Activated naive CD8-positive, alpha-beta T cell (primary cell): ENCODE measurements around the gene SPINT4.
"Not testable (repeated sequence)": the region's sequence is repeated elsewhere in the genome, so short reads cannot be mapped to it uniquely, and the experiment has no call there.

Experiments used
- H3K27ac Mint-ChIP-seq: one replicate; pipeline ENCODE4 v1.8.0; 2021; ENCODE audit warnings: mixed read lengths
- H3K27me3 Mint-ChIP-seq: one replicate; pipeline ENCODE4 v1.8.0; 2021; ENCODE audit warnings: mixed read lengths
- H3K36me3 Mint-ChIP-seq: one replicate; pipeline ENCODE4 v1.8.0; 2021; ENCODE audit warnings: mixed read lengths
- H3K4me1 Mint-ChIP-seq: one replicate; pipeline ENCODE4 v1.8.0; 2021; ENCODE audit warnings: low read depth, mixed read lengths
- H3K4me3 Mint-ChIP-seq: one replicate; pipeline ENCODE4 v1.8.0; 2021; ENCODE audit warnings: mild to moderate bottlenecking, mixed read lengths
- H3K9me3 Mint-ChIP-seq: one replicate; pipeline ENCODE4 v1.8.0; 2021; ENCODE audit warnings: low read depth, mixed read lengths

The SPINT4 gene

DNA sequence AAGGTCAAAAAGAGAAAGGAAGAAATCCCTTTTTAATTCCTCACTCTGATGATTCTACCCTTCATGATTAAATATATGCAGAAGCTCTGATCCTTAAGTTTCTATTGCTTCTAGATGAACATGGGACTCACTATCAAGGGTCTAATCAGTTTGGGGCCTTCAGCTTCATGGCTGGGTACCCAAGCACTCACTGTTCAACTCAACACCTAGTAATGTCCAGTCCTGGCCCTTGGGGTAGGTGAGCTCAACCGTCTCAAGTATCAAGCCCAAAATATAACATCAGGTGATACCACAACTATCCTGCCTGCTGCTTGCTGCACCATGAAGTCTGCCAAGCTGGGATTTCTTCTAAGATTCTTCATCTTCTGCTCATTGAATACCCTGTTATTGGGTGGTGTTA, at the start of gene SPINT4:
Gene SPINT4 (plus strand): TSS at position 301 of the 400 bp plus-strand sequence. CDS start 21 bp downstream, at position 322.
- H3K4me1 Mint-ChIP-seq: no peaks in the 10 kb centered on the region
- H3K4me3 Mint-ChIP-seq: no peak within 1 kb of the TSS
- H3K27me3 Mint-ChIP-seq: peaks cover 15% of the 10 kb centered on the region
- H3K36me3 Mint-ChIP-seq: no peaks in the 10 kb centered on the region
- H3K27ac Mint-ChIP-seq: no peak within 1 kb of the TSS
- no peaks in the 10 kb centered on the region for H3K9me3 Mint-ChIP-seq

DNA sequence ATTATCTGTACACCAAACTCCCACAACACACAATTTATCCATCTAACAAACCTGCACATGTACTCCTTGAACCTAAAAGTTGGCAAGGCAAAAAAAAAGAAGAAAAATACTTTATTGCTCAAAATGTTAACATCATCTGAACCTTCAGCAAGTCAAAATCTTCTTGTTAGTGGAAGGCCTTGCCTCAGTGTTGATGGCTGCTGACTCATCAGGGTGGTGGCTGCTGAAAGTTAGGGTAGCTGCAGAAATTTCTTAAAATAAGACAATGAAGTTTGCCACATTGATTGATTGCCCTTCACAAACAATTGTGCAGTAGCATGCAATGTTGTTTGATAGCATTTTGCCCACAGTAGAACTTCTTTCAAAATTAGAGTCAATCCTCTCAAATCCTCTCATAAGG, 49.4 kb upstream of the SPINT4 start:
- no peak overlapping the region for H3K4me3 Mint-ChIP-seq
- no peaks in the 10 kb centered on the region for H3K4me1 Mint-ChIP-seq
- H3K9me3 Mint-ChIP-seq: peaks cover 19% of the 10 kb centered on the region
- peaks cover 2% of the 10 kb centered on the region for H3K36me3 Mint-ChIP-seq
- H3K27me3 Mint-ChIP-seq: peaks cover 27% of the 10 kb centered on the region
- no peak overlapping the region for H3K27ac Mint-ChIP-seq

DNA sequence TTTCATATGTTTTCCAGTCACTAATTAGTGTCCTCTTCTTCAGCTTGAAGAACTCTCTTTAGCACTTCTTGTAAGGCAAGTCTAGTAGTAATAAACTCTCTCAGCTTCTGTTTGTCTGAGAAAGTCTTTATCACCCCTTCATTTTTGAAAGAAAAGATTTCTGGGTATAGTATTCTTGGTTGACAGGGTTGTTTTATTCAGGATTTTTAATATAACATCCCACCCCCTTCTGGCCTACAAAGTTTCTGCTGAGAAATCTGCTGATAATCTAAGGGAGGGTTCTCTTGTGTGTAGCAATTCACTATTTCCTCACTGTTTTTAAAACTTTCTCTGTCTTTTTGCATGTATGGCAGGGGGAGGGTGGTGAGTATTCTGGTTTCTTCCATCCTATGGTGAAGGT, 42.5 kb upstream of the SPINT4 start:
- Mint-ChIP-seq H3K4me3 (no peak overlapping the region), H3K27me3 (peaks cover 13% of the 10 kb centered on the region), H3K4me1 (no peaks in the 10 kb centered on the region), H3K36me3 (peaks cover 9% of the 10 kb centered on the region), H3K9me3 (peaks cover 39% of the 10 kb centered on the region), H3K27ac (no peak overlapping the region)

DNA sequence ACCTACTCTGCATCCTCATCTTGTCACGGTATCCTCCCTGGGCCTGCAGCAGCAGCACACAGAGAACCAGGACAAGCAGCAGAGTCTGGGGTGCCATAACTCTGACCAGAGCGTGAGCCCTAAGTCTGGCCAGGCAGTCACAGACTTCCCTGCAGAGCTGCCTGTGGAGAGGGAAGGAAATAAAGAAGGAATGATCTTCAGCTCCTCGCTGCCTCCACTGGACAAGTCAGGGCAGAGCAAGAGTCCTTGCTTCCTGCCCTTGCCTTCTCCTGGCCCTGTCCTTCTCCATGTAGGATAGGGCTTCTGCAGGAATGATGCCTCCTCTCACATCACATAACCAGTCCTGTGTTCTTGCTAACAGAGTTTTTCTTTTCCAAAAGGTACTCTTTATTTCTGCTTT, 36.3 kb upstream of the SPINT4 start:
- Mint-ChIP-seq H3K4me1 (no peaks in the 10 kb centered on the region), H3K27me3 (peaks cover 8% of the 10 kb centered on the region), H3K36me3 (no peaks in the 10 kb centered on the region), H3K9me3 (no peaks in the 10 kb centered on the region), H3K27ac (no peak overlapping the region), H3K4me3 (no peak overlapping the region)

DNA sequence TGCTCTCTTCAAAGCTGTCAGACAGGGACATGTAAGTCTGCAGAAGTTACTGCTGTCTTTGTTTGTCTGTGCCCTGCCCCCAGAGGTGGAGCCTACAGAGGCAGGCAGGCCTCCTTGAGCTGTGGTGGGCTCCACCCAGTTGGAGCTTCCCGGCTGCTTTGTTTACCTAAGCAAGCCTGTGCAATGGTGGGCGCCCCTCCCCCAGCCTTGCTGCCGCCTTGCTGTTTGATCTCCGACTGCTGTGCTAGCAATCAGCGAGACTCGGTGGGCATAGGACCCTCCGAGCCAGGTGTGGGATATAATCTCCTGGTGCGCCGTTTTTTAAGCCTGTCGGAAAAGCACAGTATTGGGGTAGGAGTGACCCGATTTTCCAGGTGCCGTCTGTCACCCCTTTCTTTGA, 28.8 kb upstream of the SPINT4 start:
- not testable (repeated sequence) for H3K27ac Mint-ChIP-seq, H3K4me1 Mint-ChIP-seq, H3K36me3 Mint-ChIP-seq, H3K4me3 Mint-ChIP-seq, H3K9me3 Mint-ChIP-seq
- H3K27me3 Mint-ChIP-seq: peaks cover 21% of the 10 kb centered on the region

DNA sequence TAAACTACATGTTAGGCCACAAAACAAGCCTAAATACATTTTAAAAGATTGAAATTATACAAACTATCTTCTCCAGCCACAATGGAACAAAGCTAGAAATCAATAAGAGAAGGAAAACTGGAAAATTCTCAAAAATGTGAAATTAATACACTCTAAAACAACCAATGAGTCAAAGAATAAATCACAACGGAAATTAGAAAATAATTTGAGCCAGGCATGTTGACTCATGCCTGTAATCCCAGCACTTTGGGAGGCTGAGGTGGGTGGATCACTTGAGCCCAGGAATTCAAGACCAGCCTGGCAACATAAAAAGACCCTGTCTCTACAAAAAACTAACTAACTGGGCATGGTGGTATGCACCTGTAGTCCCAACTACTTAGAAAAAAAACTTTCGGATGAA, 26.7 kb upstream of the SPINT4 start:
- Mint-ChIP-seq H3K36me3 (peaks cover 3% of the 10 kb centered on the region), H3K4me3 (no peak overlapping the region), H3K27me3 (peaks cover 20% of the 10 kb centered on the region), H3K9me3 (no peaks in the 10 kb centered on the region), H3K27ac (no peak overlapping the region), H3K4me1 (no peaks in the 10 kb centered on the region)

DNA sequence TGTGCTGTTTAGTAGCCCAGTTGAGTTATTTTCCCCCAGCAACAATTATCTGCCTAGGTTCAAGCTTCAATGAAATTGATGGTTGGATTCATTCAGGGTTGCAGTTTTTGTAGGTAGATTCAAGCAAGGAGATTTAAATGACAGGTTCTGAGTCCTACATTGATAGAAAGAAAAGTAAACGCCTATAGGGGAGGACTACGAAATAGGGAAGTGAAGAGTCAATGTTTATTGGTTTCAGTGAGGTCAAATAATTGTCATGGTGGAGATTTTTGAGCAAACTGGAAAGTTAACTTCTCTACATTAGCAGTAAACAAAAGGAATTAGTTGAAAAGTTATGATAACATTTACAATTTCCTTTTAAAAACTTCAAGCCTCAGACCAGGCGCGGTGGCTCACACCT, 21.0 kb upstream of the SPINT4 start:
- Mint-ChIP-seq H3K4me1 (no peaks in the 10 kb centered on the region), H3K4me3 (no peak overlapping the region), H3K27ac (no peak overlapping the region), H3K9me3 (no peaks in the 10 kb centered on the region), H3K27me3 (peaks cover 14% of the 10 kb centered on the region), H3K36me3 (no peaks in the 10 kb centered on the region)

DNA sequence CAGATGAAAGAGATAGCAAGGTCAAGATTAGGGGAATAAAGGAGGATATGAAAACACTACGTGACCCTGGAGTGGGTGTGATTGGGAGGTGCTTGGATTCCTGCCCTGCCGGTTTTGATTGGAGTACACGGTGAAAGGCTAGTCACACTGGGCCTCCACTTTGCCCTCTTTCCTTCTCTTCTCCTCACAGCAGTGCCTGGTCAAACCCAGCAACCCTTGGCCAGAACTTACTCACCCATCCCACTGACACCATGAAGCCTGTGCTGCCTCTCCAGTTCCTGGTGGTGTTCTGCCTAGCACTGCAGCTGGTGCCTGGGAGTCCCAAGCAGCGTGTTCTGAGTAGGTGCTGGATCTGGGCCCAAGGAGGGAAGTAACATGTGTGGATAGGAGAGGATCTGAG, 20.3 kb upstream of the SPINT4 start, which contains the start of gene WFDC13:
Gene WFDC13 (plus strand): TSS at position 166 of the 400 bp plus-strand sequence. CDS start 86 bp downstream, at position 252.
- Mint-ChIP-seq H3K36me3 (no peaks in the 10 kb centered on the region), H3K9me3 (no peaks in the 10 kb centered on the region), H3K4me3 (no peak within 1 kb of the TSS), H3K27me3 (peaks cover 12% of the 10 kb centered on the region), H3K4me1 (no peaks in the 10 kb centered on the region), H3K27ac (no peak within 1 kb of the TSS)

DNA sequence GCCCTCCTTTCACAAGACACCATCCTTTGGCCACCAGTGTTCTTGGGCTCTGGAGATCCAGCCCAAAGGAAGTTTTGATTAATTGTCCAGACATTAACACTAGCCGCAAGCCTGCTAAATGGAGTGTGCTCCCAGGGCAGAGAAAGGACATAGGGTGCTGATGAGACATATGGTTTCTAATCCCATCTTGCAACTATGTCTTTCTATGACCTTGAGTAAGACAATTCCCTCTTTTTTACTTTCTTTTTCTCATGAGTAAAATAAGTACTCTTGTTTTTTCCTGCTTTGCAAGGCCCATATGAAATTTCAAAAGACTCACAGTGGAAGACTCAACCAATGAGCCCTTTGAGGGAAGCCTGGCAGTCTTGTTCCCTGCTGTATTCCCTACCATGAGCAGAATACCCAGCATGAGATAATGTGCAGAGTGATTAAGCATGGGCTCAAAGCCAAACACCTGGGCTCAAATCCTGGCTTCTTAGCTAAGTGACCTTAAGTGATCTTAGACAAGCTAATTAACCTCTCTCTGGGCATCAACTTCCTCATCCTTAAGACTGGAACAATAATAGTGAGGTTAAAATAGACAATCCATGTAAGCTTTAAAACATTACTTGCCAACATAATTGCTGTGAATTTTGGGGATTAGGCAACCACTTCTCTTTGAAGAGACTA, 17.0 kb upstream of the SPINT4 start, which contains the start of gene WFDC10B:
Gene WFDC10B (minus strand): TSS at position 51 of the 669 bp plus-strand sequence. CDS start 19,027 bp downstream, outside the sequence.
- Mint-ChIP-seq H3K27me3 (peaks cover 19% of the 10 kb centered on the region), H3K4me3 (no peak within 1 kb of the TSS), H3K27ac (no peak within 1 kb of the TSS), H3K4me1 (no peaks in the 10 kb centered on the region), H3K36me3 (no peaks in the 10 kb centered on the region), H3K9me3 (no peaks in the 10 kb centered on the region)

DNA sequence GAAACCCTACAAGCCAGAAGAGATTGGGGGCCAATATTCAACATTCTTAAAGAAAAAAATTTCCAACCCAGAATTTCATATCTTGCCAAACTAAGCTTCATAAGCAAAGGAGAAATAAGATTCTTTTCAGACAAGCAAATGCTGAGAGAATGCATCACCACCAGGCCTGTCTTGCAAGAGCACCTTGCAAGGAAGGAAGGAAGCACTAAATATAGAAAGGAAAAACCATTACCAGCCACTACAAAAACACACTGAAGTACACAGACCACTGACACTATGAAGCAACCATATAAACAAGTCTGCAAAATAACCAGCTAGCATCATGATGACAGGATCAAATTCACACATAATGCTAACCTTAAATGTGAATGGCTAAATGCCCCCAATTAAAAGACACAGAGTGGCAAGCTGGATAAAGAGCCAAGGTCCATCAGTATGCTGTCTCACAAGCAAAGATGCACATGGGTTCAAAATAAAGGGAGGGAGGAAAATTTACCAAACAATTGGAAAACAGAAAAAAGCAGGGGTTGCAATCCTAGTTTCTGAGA, 5.9 kb upstream of the SPINT4 start:
- H3K9me3 Mint-ChIP-seq, H3K4me3 Mint-ChIP-seq, H3K27me3 Mint-ChIP-seq, H3K27ac Mint-ChIP-seq, H3K4me1 Mint-ChIP-seq, H3K36me3 Mint-ChIP-seq: not testable (repeated sequence)

DNA sequence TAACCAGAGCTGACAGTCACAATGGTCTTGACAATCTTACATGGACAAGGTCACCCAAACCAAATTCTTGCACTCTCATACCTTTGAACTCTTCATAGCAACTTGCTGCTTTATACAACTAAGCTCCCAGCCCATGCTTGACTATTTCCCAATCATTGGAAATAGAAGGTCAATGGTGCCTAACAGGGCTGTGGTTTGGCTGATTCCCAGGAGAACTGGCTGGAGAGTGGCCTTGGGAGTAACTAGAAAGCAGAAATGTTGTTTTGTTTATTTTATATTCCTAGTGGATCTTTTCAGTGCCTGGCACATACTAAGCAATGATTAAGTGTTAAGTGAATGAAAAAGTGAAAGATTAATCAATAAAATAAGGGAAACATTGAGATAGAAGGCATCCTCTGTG, 3.0 kb downstream of the SPINT4 start:
- no peaks in the 10 kb centered on the region for H3K4me1 Mint-ChIP-seq
- no peaks in the 10 kb centered on the region for H3K9me3 Mint-ChIP-seq
- H3K27ac Mint-ChIP-seq: no peak overlapping the region
- H3K36me3 Mint-ChIP-seq: no peaks in the 10 kb centered on the region
- peaks cover 11% of the 10 kb centered on the region for H3K27me3 Mint-ChIP-seq
- H3K4me3 Mint-ChIP-seq: no peak overlapping the region

DNA sequence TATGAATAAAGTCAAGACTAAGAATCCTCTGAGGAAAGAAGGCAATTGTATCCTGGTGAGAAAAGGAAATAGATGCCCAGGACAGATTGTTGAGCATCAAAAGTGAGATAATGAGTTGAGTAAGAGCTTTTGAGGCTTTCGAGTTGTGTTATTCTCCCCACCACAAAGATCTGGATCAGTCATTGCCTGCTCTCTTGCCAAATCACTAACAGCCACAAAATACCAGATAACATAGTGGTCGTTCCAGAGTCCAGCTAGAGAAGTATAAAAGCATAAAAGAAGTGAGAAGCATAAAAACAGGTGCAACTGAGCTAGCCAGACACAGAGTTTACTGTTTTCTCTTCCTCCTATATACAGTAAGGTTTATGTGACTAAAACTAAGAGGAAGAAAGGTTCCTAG, 4.9 kb downstream of the SPINT4 start:
- no peaks in the 10 kb centered on the region for H3K4me1 Mint-ChIP-seq
- peaks cover 2% of the 10 kb centered on the region for H3K36me3 Mint-ChIP-seq
- H3K4me3 Mint-ChIP-seq: no peak overlapping the region
- peaks cover 8% of the 10 kb centered on the region for H3K9me3 Mint-ChIP-seq
- peaks cover 13% of the 10 kb centered on the region for H3K27me3 Mint-ChIP-seq
- H3K27ac Mint-ChIP-seq: no peak overlapping the region

DNA sequence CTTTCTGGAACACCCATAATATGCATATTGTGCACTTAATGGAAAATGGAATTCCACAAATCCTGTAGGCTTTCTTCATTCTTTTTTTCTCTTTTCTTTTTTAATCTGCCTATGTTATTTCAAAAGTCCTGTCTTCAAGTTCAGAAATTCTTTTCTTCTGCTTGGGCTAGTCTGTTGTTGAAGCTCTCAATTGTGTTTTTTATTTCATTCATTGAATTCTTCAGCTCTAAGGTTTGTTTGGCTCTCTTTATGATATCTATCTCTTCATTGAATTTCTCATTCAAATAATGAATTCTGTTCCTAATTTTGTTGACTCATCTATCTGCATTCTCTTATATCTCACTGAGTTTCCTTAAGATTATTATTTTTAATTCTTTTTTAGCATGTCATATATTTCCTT, 10.1 kb downstream of the SPINT4 start:
- peaks cover 11% of the 10 kb centered on the region for H3K36me3 Mint-ChIP-seq
- H3K4me3 Mint-ChIP-seq: no peak overlapping the region
- peaks cover 14% of the 10 kb centered on the region for H3K9me3 Mint-ChIP-seq
- H3K27me3 Mint-ChIP-seq: peaks cover 22% of the 10 kb centered on the region
- no peaks in the 10 kb centered on the region for H3K4me1 Mint-ChIP-seq
- no peak overlapping the region for H3K27ac Mint-ChIP-seq

DNA sequence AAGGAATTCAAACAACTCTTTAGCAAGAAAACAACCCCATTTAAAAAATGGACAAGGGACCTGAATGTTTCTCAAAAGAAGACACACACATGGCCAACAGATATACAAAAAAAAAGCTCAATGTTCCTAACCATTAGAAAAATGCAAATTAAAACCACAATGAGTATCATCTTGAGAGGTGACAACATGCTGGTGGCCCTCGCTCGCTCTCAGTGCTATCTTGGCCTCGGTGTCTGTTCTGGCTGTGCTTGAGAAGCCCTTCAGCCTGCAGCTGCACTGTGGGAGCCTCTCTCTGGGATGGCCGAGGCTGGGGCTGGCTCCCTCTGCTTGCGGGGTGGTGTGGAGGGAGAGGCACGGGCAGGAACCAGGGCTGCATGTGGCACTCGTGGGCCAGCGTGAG, 13.4 kb downstream of the SPINT4 start:
- Mint-ChIP-seq H3K9me3 (peaks cover 14% of the 10 kb centered on the region), H3K27me3 (peaks cover 23% of the 10 kb centered on the region), H3K36me3 (peaks cover 11% of the 10 kb centered on the region), H3K4me1 (no peaks in the 10 kb centered on the region), H3K27ac (no peak overlapping the region), H3K4me3 (no peak overlapping the region)

DNA sequence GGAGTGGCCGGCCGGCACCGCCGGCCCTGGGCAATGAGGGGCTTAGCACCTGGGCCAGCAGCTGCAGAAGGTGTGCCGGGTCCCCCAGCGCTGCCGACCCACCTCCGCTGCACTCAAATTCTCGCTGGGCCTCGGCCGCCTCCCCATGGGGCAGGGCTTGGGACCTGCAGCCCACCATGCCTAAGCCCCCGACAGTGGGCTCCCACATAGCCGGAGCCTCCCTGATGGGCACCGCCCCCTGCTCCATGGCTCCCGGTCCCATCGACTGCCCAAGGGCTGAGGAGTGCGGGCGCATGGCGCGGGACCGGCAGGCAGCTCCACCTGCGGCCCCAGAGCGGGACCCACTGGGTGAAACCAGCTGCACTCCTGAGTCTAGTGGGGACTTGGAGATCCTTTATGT, 13.8 kb downstream of the SPINT4 start:
- Mint-ChIP-seq H3K4me3 (no peak overlapping the region), H3K36me3 (peaks cover 9% of the 10 kb centered on the region), H3K27me3 (peaks cover 22% of the 10 kb centered on the region), H3K9me3 (peaks cover 11% of the 10 kb centered on the region), H3K4me1 (no peaks in the 10 kb centered on the region), H3K27ac (no peak overlapping the region)

DNA sequence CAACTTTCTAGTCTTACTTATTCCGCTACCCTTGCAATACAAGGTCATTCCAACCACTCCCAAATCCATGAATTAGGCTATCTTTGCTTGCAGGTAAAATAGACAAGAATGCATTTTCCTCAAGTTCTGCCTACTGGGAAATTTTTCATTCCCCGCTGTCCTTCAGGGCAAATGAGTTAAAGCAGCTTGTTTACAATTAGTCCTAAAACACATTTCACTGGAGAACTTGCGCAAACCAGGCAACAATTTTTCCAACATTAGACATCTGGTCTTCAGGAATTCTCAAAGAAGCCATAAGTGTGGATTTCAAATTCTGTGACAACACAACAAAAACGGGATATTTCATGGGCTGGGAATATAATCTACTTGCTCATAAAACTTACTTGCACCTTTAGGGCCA, 20.4 kb downstream of the SPINT4 start:
- Mint-ChIP-seq H3K27ac (no peak overlapping the region), H3K9me3 (no peaks in the 10 kb centered on the region), H3K27me3 (peaks cover 3% of the 10 kb centered on the region), H3K36me3 (no peaks in the 10 kb centered on the region), H3K4me1 (no peaks in the 10 kb centered on the region), H3K4me3 (no peak overlapping the region)
